ENCODE measurements around the gene HOXA3. TPM values are rescaled to one million over a fixed set of nuclear protein-coding genes. Genes with fewer than 3 reads are reported as not detected.

HOXA3 gene
- total RNA-seq, 1 experiment from 2014 or later, result 30.2 TPM

GRCh38 chr7:27079234-27079975 lies 73.0 kb downstream of the HOXA3 start:
- H3K27me3 ChIP-seq (ENCODE audit: control insufficient read depth, insufficient read depth, low read length), result no peaks in the 10 kb centered on the region
- no peak overlapping the region for H3K27ac ChIP-seq (ENCODE audit: low read length)
- no peaks in the 10 kb centered on the region for H3K36me3 ChIP-seq (ENCODE audit: control insufficient read depth, insufficient read depth, low read length)
- DNase-seq (ENCODE audit: low read depth, low spot score) (no peak), ATAC-seq (no peak)
- TF ChIP-seq, protein P1, sequence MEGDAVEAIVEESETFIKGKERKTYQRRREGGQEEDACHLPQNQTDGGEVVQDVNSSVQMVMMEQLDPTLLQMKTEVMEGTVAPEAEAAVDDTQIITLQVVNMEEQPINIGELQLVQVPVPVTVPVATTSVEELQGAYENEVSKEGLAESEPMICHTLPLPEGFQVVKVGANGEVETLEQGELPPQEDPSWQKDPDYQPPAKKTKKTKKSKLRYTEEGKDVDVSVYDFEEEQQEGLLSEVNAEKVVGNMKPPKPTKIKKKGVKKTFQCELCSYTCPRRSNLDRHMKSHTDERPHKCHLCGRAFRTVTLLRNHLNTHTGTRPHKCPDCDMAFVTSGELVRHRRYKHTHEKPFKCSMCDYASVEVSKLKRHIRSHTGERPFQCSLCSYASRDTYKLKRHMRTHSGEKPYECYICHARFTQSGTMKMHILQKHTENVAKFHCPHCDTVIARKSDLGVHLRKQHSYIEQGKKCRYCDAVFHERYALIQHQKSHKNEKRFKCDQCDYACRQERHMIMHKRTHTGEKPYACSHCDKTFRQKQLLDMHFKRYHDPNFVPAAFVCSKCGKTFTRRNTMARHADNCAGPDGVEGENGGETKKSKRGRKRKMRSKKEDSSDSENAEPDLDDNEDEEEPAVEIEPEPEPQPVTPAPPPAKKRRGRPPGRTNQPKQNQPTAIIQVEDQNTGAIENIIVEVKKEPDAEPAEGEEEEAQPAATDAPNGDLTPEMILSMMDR (IDR thresholded peaks at IDR 0.05), result no peak
- TF ChIP-seq SIN3A (IDR thresholded peaks at IDR 0.05; ENCODE audit: borderline replicate concordance, insufficient read depth, low read depth, low read length), result no peak
- TF ChIP-seq, protein P2, sequence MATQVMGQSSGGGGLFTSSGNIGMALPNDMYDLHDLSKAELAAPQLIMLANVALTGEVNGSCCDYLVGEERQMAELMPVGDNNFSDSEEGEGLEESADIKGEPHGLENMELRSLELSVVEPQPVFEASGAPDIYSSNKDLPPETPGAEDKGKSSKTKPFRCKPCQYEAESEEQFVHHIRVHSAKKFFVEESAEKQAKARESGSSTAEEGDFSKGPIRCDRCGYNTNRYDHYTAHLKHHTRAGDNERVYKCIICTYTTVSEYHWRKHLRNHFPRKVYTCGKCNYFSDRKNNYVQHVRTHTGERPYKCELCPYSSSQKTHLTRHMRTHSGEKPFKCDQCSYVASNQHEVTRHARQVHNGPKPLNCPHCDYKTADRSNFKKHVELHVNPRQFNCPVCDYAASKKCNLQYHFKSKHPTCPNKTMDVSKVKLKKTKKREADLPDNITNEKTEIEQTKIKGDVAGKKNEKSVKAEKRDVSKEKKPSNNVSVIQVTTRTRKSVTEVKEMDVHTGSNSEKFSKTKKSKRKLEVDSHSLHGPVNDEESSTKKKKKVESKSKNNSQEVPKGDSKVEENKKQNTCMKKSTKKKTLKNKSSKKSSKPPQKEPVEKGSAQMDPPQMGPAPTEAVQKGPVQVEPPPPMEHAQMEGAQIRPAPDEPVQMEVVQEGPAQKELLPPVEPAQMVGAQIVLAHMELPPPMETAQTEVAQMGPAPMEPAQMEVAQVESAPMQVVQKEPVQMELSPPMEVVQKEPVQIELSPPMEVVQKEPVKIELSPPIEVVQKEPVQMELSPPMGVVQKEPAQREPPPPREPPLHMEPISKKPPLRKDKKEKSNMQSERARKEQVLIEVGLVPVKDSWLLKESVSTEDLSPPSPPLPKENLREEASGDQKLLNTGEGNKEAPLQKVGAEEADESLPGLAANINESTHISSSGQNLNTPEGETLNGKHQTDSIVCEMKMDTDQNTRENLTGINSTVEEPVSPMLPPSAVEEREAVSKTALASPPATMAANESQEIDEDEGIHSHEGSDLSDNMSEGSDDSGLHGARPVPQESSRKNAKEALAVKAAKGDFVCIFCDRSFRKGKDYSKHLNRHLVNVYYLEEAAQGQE (IDR thresholded peaks at IDR 0.05; ENCODE audit: insufficient read depth in 1 of 2, low read depth in 2 of 2, low read length in 1 of 2), result no peak
- peaks cover 5% of the 10 kb centered on the region; the same call in 1 of the 2 replicates for H3K4me1 ChIP-seq (ENCODE audit: control insufficient read depth, insufficient read depth, low read length)
- intact Hi-C loops (cut with micrococcal nuclease; ENCODE audit: unreplicated experiment), result no loop called here
- in situ Hi-C loops (cut with HindIII; ENCODE audit: low pct_unique_long_range_greater_than_20kb, low sequenced_read_pairs), result no loop called here
- POLR2A ChIA-PET, result no interaction called here
- no peaks in the 10 kb centered on the region for H3K9me3 ChIP-seq (ENCODE audit: control insufficient read depth, insufficient read depth, low read depth, low read length)
- CTCF ChIA-PET, result interaction anchor here (0.5 kb wide), 1 partner anchor 212 kb away, joined by 8 read pairs; no protein-coding TSS in a partner anchor
- BruUV-seq (replicated peaks), result no TSS peak
- H3K4me3 ChIP-seq (ENCODE audit: low read depth in 2 of 2, low read length in 2 of 2), result no peak overlapping the region

GRCh38 chr7:27078616-27079233 lies 73.7 kb downstream of the HOXA3 start:
- Histone ChIP-seq H3K27me3 (ENCODE audit: control insufficient read depth, insufficient read depth, low read length) (no peaks in the 10 kb centered on the region), H3K4me3 (ENCODE audit: low read depth in 2 of 2, low read length in 2 of 2) (no peak overlapping the region), H3K4me1 (ENCODE audit: control insufficient read depth, insufficient read depth, low read length) (peaks cover 5% of the 10 kb centered on the region; the same call in 1 of the 2 replicates), H3K9me3 (ENCODE audit: control insufficient read depth, insufficient read depth, low read depth, low read length) (no peaks in the 10 kb centered on the region), H3K36me3 (ENCODE audit: control insufficient read depth, insufficient read depth, low read length) (no peaks in the 10 kb centered on the region), H3K27ac (ENCODE audit: low read length) (no peak overlapping the region)
- BruUV-seq (replicated peaks), result no TSS peak
- intact Hi-C loops (cut with micrococcal nuclease; ENCODE audit: unreplicated experiment), result no loop called here
- POLR2A ChIA-PET, result no interaction called here
- TF ChIP-seq POLR2AphosphoS5 (IDR thresholded peaks at IDR 0.05; ENCODE audit: low read depth, low read length) (no peak), TCF7L2 (IDR thresholded peaks at IDR 0.05; ENCODE audit: low read depth, low read length) (no peak), SIN3A (IDR thresholded peaks at IDR 0.05; ENCODE audit: borderline replicate concordance, insufficient read depth, low read depth, low read length) (no peak)
- TF ChIP-seq, protein P1 (IDR thresholded peaks at IDR 0.05), result no peak
- TF ChIP-seq, protein P2 (IDR thresholded peaks at IDR 0.05; ENCODE audit: insufficient read depth in 1 of 2, low read depth in 2 of 2, low read length in 1 of 2), result no peak
- ATAC-seq (no peak), DNase-seq (ENCODE audit: low read depth, low spot score) (no peak)
- in situ Hi-C loops (cut with HindIII; ENCODE audit: low pct_unique_long_range_greater_than_20kb, low sequenced_read_pairs), result no loop called here
- CTCF ChIA-PET, result interaction anchor here (0.5 kb wide), 1 partner anchor 211 kb away, joined by 8 read pairs; no protein-coding TSS in a partner anchor
